Femur (tissue), 1 donor: Measurements from ENCODE around the gene TUBB1.

Experiments
- DNase-seq: peaks from one replicate; pipeline ENCODE4 v3.0.0-alpha.2; 2017

TUBB1 gene

DNA sequence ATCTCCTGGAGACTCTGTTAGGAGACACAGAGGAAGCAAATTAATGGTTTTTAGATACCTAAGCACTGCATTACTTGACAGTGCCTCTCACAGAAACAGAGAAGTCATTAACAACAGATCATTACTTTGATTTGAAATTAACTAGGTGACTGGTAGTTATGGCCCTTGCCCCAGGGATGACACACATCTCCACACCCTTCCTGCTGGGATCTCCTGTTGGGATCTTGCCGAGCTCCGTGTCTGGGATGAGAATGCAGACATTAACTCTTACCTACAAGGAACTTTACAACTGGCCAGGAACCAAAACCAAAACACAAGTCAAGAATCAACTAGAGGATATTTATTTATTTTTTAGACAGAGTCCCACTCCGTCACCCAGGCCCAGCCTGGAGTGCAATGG, 25.6 kb downstream of the TUBB1 start:
- no peak for DNase-seq

DNA sequence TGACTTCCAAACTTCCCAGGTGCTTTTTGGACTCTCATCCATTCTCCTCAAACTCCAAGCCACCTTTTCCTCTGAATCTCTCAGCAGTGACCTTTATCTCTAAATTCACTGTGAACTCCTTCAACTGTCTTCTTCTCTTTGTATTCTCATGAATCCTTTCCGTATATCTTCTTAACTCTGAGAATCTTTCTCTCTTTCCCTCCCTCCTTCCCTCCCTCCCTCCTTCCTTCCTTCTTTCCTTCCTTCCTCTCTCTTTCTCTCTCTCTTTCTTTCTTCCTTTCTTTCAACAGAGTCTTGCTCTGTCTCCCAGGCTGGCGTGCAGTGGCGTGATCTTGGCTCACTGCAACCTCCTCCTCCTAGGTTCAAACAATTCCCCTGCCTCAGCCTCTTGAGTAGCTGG, 27.6 kb downstream of the TUBB1 start:
- DNase-seq, result no peak

- no peak for DNase-seq
These were observed 28.9 kb downstream of the TUBB1 start for GRCh38 chr20:59047938-59048680.

DNA sequence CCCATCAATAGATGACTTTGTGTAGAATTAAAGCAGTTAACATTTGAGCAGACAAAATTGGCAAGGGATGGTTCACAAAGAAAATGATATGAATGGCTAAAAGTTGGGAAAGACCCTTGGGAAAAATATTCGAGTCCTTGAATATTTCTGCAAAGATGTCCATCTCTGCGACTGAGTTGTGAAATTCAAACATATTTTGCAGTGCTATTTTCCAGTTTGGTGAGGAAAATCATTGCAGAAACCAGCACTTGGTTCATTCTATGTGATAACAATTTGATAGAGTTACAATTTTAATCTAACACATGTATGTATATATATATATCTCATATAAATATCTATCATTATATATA, 29.4 kb downstream of the TUBB1 start:
- DNase-seq, result no peak

DNA sequence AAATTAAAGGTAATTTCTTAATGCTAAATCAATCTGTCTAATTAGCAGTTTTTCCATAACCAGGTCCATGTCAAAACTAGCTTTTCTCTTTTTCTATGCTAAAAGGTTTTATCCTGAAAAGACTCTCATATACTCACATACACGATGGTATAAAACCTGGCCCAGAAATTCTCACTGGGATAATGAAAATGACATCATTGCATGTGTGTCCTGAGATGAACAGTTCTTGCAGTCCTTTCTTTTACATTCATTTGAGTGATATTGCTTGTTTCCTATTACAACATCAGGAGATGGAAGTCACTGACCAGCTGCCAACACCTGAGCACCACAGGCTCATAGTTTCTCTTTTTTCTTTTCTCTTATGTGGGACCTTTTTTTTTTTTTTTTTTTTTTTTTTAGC, 31.2 kb downstream of the TUBB1 start:
- no peak for DNase-seq

- DNase-seq, result no peak
These were observed 32.5 kb downstream of the TUBB1 start for GRCh38 chr20:59051666-59052185.

DNA sequence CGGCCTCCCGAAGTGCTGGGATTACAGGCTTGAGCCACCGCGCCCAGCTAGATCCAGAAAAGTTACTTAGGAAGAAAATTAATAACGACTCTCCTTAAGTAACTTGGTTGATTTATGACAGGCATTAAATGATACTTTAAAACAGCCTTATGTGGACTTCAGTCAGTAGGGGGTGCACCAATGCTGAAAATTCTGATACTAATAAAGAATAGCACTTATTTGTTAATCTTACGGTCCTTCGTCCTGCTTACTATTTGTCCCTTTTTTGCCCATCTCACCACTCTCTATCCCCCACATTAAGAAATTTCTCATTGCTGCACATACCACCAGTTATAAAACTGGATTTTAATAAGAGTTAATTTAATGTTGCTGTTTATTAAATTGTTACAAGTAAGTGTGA, 36.1 kb downstream of the TUBB1 start:
- no peak for DNase-seq

DNA sequence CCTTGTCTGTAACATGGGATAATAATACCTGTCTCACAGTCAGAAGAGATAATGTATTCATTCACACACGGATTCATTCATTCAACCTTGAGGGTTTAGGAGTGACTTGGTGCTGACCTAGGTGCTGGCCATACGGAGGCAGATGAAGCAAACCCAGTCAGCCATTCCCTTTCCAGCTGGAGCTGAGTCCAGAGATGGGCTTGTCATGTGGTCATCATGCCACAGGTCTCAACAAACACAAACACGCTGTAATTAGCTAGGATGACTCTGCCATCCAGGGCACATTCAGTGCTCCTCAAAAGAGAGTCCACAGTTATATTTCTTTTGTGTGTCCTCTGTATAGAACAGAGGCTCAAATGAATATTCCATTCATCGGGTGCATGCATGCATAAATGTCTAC, 42.9 kb downstream of the TUBB1 start:
- no peak for DNase-seq

DNA sequence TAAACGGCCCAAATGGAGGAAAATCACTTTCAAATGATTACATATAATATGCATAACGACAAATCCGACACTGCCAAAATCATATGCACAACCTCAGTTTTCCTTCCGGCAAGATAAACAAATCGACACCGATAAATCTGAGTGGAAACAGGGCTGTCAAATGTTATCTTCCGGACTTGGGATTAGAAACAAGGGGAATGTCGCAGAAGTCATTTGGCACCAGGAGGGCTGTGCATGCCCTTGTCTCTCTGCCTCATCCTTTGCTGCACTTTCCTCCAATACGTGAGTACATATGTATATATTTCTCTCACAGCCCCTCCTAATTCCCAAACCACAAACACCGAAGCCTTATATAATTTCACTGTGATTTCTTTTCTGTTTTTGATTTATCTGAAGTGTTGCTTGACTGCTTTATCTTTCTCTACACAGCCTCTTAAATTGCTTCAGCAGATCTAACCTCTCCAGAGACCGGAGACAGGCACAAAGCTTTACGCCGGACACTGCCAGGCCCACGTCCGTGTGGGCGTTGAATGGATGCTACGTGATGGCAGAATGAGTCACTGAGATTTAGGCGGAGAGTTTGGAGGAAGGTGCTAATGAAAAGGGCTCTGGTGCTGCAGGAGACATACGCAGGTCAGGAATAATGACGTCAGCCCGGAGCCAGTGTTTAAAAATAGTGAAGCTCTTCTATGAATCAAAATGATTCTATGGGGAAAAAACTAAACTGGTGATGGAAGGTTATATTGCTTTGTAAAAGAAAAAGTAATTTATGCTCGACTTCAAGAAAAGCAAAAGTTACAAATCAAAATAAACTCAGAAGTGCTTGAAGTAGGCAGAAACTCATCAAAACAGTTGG, 44.4 kb downstream of the TUBB1 start:
- DNase-seq, result no peak

DNA sequence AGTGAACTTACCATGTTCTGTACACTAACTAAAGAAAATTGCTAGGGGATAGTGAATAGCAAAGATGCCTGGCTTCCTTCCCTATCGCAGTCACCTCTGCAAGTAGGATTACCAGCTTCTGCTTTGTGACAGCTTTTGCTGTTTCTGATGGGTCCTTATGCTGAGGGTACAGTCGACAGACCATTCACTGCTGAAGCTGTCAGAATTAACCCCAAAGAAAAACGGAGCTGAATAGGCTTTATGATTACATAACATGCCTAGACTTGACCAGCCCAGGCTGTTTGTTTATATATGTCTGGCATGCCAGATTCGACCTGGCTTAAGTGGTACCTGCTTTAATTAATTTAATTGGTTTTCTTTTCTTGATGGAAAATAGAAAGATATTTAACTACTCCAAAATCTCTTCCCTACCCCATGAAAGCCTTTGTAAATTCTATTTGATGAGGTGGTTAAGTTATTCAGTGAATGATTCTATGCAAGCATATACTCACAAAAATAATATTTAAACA, 45.0 kb downstream of the TUBB1 start:
- no peak for DNase-seq

DNA sequence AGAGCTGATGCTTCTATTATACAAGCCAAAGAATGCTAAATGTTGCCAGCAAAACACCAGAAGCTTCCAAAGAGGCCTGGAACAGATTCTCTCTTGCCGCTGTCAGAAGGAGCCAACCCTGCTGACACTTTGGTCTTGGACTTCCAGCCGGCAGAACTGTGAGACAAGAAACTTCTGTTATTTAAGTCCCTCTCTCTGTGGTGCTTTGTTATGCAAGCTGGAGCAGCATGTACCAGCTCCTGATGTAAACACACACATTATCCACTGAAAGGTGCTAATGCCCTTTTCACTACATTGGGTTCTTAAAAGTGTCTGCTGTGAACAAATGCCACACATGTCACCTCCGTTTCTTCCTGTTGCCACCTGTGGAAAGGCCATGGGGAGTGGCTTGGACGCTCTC, 49.3 kb downstream of the TUBB1 start:
- DNase-seq, result no peak

GRCh38 chr20:59069026-59069425, 49.8 kb downstream of the TUBB1 start:
- no peak for DNase-seq

DNA sequence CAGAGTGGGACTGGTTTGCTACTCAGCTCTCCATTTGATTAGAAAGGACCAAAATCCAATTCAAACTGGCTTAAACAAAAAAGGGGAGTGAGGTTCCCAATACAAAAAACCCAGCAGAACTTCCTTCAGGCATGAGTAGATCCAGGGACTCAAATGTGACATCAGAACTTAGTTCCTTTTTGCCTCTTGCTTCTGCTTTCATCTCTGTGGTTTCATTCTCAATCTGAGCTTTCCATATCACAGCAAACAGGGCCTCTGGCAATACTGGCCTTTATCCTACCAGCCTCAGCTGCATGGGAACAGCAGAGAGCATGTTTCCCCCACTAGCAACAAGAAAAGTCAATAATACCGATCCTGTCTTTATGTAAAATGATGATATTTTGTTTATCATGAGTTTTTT, 52.0 kb downstream of the TUBB1 start:
- no peak for DNase-seq

- no peak for DNase-seq
These were observed 54.4 kb downstream of the TUBB1 start for GRCh38 chr20:59073582-59073981.

GRCh38 chr20:59074456-59074855, 55.2 kb downstream of the TUBB1 start:
- DNase-seq, result no peak

- DNase-seq, result no peak
These were observed 56.8 kb downstream of the TUBB1 start for GRCh38 chr20:59075934-59076508.
